HEK293T (cell line): ENCODE data around the gene ACBD6.

ENCODE experiments used
- CTCF ChIA-PET: fragments of 350-600 bp; formaldehyde crosslinking; extraction: SDS; loops from one replicate; lab custom pipeline; 2021; ENCODE audit warnings: antibody characterized with exemption, inconsistent platforms; lab: Yijun Ruan, JAX
- POLR2A ChIA-PET: fragments of 350-600 bp; formaldehyde crosslinking; extraction: SDS; loops from one replicate; lab custom pipeline; 2020; ENCODE audit warnings: antibody characterized with exemption, inconsistent platforms; lab: Yijun Ruan, JAX
- DNase-seq: peaks from one replicate; pipeline ENCODE4 v3.0.0; 2012; ENCODE audit warnings: mixed read lengths; ENCODE audit errors: extremely low spot score
- ARNT ChIP-seq: fragments of 450-650 bp; IDR thresholded peaks from 2 replicates; pipeline ENCODE4 v1.6.1; 2017; ENCODE audit warnings: mild to moderate bottlenecking
- BHLHE40 ChIP-seq: fragments of 450-650 bp; IDR thresholded peaks from 2 replicates; pipeline ENCODE4 v1.6.1; 2016; ENCODE audit warnings: mild to moderate bottlenecking, moderate library complexity, borderline replicate concordance
- CTBP1 ChIP-seq: fragments of 450-650 bp; IDR thresholded peaks from 2 replicates; pipeline ENCODE4 v1.6.1; 2016; ENCODE audit warnings: borderline replicate concordance
- ELF4 ChIP-seq: fragments of 450-650 bp; IDR thresholded peaks from 2 replicates; pipeline ENCODE4 v1.6.1; 2017; ENCODE audit warnings: antibody characterized with exemption
- FOXA1 ChIP-seq: fragments of 450-650 bp; IDR thresholded peaks from 2 replicates; pipeline ENCODE4 v1.6.1; 2016; ENCODE audit warnings: mild to moderate bottlenecking
- FOXK2 ChIP-seq: fragments of 450-650 bp; IDR thresholded peaks from 2 replicates; pipeline ENCODE4 v1.6.1; 2016; ENCODE audit warnings: mild to moderate bottlenecking
- FOXM1 ChIP-seq: fragments of 450-650 bp; IDR thresholded peaks from 2 replicates; pipeline ENCODE4 v1.6.1; 2017; ENCODE audit warnings: mild to moderate bottlenecking, borderline replicate concordance
- HDGF ChIP-seq: fragments of 450-650 bp; IDR thresholded peaks from 2 replicates; pipeline ENCODE4 v1.6.1; 2017; ENCODE audit warnings: antibody characterized with exemption, borderline replicate concordance
- L3MBTL2 ChIP-seq: fragments of 450-650 bp; conservative IDR thresholded peaks from 2 replicates; pipeline ENCODE4 v1.6.1; 2016; ENCODE audit warnings: mild to moderate bottlenecking
- LEF1 ChIP-seq: fragments of 450-650 bp; IDR thresholded peaks from 2 replicates; pipeline ENCODE4 v1.6.1; 2017; ENCODE audit warnings: mild to moderate bottlenecking, borderline replicate concordance
- NFRKB ChIP-seq: fragments of 450-650 bp; IDR thresholded peaks from 2 replicates; pipeline ENCODE4 v1.6.1; 2016; ENCODE audit warnings: mild to moderate bottlenecking, moderate library complexity
- SP1 ChIP-seq: fragments of 450-650 bp; IDR thresholded peaks from 2 replicates; pipeline ENCODE4 v1.6.1; 2017
- SUZ12 ChIP-seq: fragments of 450-650 bp; IDR thresholded peaks from 2 replicates; pipeline ENCODE4 v1.6.1; 2016; ENCODE audit warnings: mild to moderate bottlenecking
- TARDBP ChIP-seq: fragments of 450-650 bp; IDR thresholded peaks from 2 replicates; pipeline ENCODE4 v1.6.1; 2016
- ZNF384 ChIP-seq: fragments of 450-650 bp; IDR thresholded peaks from 2 replicates; pipeline ENCODE4 v1.6.1; 2016
- TF ChIP-seq, protein P1 (sequence below): fragments of 450-650 bp; IDR thresholded peaks from 2 replicates; pipeline ENCODE4 v1.6.1; 2016

Gene ACBD6

GRCh38 chr1:180286417-180286816, 216.0 kb downstream of the ACBD6 start:
- POLR2A ChIA-PET, result no interaction called here
- CTCF ChIA-PET, result interaction anchor here (1.1 to 1.2 kb wide), 2 partner anchors 17 to 33 kb away, joined by 3 to 4 read pairs; no protein-coding TSS in a partner anchor
- DNase-seq, result no peak
- TF ChIP-seq BHLHE40 (no peak), ARNT (no peak)

DNA sequence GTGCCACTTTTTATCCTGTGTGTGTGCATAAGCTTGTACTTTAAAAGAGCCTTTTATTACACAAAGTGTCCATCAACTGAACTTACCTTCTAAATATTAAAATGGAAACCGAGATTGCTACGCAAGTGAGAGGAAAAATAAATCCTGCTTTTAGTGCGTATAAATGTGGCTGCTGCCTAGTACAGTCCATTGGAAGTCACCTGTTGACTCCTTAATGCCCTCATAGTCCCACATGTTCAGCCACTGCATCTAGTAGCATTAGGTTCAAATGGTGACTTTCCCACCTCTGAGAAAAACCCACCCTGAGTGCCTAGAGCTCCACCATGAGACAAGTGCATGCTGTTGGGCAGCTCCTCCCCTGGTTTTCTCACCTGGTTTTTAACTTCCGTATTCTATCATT, 219.3 kb downstream of the ACBD6 start:
- no peak for DNase-seq
- POLR2A ChIA-PET, result no interaction called here
- TF ChIP-seq NFRKB (no peak), ELF4 (no peak), ARNT (no peak), HDGF (no peak), CTBP1 (no peak), FOXM1 (no peak), ZNF384 (no peak), LEF1 (no peak), SP1 (no peak), SUZ12 (no peak), FOXA1 (no peak), BHLHE40 (no peak), FOXK2 (no peak), L3MBTL2 (no peak), TARDBP (no peak)
- TF ChIP-seq, protein P1, sequence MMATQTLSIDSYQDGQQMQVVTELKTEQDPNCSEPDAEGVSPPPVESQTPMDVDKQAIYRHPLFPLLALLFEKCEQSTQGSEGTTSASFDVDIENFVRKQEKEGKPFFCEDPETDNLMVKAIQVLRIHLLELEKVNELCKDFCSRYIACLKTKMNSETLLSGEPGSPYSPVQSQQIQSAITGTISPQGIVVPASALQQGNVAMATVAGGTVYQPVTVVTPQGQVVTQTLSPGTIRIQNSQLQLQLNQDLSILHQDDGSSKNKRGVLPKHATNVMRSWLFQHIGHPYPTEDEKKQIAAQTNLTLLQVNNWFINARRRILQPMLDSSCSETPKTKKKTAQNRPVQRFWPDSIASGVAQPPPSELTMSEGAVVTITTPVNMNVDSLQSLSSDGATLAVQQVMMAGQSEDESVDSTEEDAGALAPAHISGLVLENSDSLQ, result no peak
- CTCF ChIA-PET, result interaction anchor here (0.6 to 1.2 kb wide), 3 partner anchors 11 to 84 kb away, joined by 3 read pairs; no protein-coding TSS in a partner anchor

GRCh38 chr1:180282401-180283044, 219.9 kb downstream of the ACBD6 start:
- DNase-seq, result no peak
- ChIA-PET CTCF (interaction anchor here (0.6 to 1.2 kb wide), 3 partner anchors 10 to 85 kb away, joined by 3 read pairs; no protein-coding TSS in a partner anchor), POLR2A (no interaction called here)
- TF ChIP-seq HDGF (no peak), ELF4 (no peak), L3MBTL2 (no peak), TARDBP (no peak), NFRKB (no peak), LEF1 (no peak), CTBP1 (no peak), FOXM1 (no peak), FOXA1 (no peak), FOXK2 (no peak), SUZ12 (no peak)
- TF ChIP-seq, protein P1, result no peak

DNA sequence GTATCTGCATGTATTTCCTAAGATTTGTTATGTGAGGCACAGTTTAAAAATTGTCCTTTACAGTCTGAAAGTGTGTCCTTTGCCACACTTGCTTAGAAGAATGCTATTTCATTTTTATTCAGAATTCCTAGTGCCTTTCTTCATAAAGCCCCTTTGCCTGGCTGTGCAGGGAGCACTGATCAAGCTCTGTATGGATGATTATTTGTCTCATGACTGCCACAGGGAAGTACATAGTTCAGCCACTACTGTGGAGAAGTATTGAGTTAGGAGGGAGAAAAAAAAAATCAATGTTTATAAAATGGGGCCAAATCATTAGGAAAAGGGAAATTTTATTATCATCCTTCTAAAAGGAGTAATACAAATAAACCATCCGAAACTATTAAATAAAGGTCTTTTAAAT, 220.9 kb downstream of the ACBD6 start:
- CTCF ChIA-PET, result no interaction called here

DNA sequence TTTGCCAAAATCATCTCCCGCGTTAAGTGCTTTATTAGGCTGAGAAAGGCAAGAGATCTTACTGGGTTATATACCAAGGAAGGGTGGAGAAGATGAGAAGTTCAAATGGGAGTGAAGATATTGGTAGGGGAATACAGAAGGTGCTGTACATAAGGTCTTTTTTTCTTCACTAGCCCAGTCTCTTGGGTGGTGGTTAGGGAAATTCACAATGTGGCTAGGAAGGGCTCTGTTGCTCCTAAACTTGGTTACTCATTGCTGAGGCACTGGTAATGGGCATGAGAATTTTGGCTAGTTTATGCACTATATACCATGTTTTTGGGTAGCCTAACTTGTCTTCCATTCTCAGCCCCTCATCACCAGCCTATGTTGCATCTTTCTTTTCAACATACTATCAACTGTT, 221.8 kb downstream of the ACBD6 start:
- ChIA-PET CTCF (no interaction called here), POLR2A (no interaction called here)
- TF ChIP-seq SP1 (no peak), CTBP1 (no peak), HDGF (no peak), NFRKB (no peak), FOXM1 (no peak), ZNF384 (no peak), BHLHE40 (no peak)
- no peak for DNase-seq

More for the DNA sequence above, 220.9 kb downstream of the ACBD6 start:
- DNase-seq, result no peak
- TF ChIP-seq ZNF384 (no peak), LEF1 (no peak), BHLHE40 (no peak), CTBP1 (no peak), FOXK2 (no peak), NFRKB (no peak), TARDBP (no peak), ELF4 (no peak)
- TF ChIP-seq, protein P1, result no peak
- POLR2A ChIA-PET, result no interaction called here

DNA sequence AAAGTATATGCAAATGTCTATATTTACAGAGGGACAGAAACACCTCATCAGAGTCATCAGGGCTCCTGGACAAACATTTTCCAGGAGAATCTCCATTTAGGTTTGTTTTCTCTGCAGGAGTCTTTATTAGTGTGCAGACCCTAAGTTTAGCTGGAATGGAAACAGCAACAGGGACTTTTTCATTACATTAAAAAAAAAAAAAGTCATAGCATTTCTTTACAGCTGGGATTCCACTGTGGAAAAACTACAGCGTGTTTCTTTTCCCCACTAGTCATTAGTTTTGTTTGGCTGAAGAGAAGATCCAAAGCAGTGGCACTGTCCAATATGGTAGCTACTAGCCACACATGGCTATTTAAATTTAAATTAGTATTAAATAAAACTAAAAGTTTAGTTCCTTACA, 222.7 kb downstream of the ACBD6 start:
- CTCF ChIA-PET, result no interaction called here
- no peak for TF ChIP-seq NFRKB
- no peak for TF ChIP-seq BHLHE40
- TF ChIP-seq ARNT, result no peak
- TF ChIP-seq L3MBTL2, result no peak
- TF ChIP-seq ZNF384, result no peak
- TF ChIP-seq FOXA1, result no peak
- no peak for TF ChIP-seq FOXK2
- TF ChIP-seq CTBP1, result no peak
- no peak for TF ChIP-seq SP1
- TF ChIP-seq FOXM1, result no peak
- TF ChIP-seq SUZ12, result no peak
- no peak for TF ChIP-seq TARDBP
- no peak for DNase-seq
- POLR2A ChIA-PET, result no interaction called here
